Hepatocyte (in vitro differentiated cells): ENCODE results near the gene CRISPLD2.

Experiments used
- CTCF ChIP-seq: fragments of 200-600 bp; sonication (generic); IDR thresholded peaks from 2 replicates; pipeline ENCODE4 v1.5.1; 2016; ENCODE audit warnings: antibody characterized with exemption, mild to moderate bottlenecking; ENCODE audit not compliant: poor library complexity
- EZH2 ChIP-seq: fragments of 200-600 bp; sonication (generic); IDR thresholded peaks from 2 replicates; pipeline ENCODE4 v1.6.1; 2016; ENCODE audit warnings: antibody characterized with exemption, mild to moderate bottlenecking, borderline replicate concordance
- EZH2phosphoT487 ChIP-seq: fragments of 200-600 bp; sonication (generic); IDR thresholded peaks from one replicate; pipeline ENCODE4 v1.6.1; 2018; ENCODE audit warnings: antibody characterized with exemption, mild to moderate bottlenecking, low read depth, moderate library complexity; ENCODE audit not compliant: unreplicated experiment, severe bottlenecking

GRCh38 chr16:84916178-84916577 is 96.4 kb downstream of the CRISPLD2 start:
- TF ChIP-seq CTCF (no peak), EZH2phosphoT487 (no peak), EZH2 (no peak)
